HepG2 (cell line): Measurements from ENCODE around the gene ERBB4. TPM values are rescaled to one million over a fixed set of nuclear protein-coding genes. Genes with fewer than 3 reads are reported as not detected.

Source experiments
- ATAC-seq: fragments of 200-7000 bp; cut with Tn5 transposase; 3 replicates; pipeline ENCODE4 v1.9.1; 2020; ENCODE audit warnings: mild to moderate bottlenecking, moderate library complexity
- BruUV-seq: library from RNA; stranded (reverse); fragments of 400-500 nt; replicated peaks from 2 replicates; lab custom pipeline; 2021; lab: Mats Ljungman, UMichigan
- CTCF ChIA-PET: fragments of 300-600 bp; formaldehyde crosslinking; extraction: SDS; loops from one replicate; lab custom pipeline; 2021; ENCODE audit warnings: low total read pairs, inconsistent platforms, low intra/inter-chr PET ratio; lab: Yijun Ruan, JAX
- POLR2A ChIA-PET: fragments of 350-600 bp; sonication (Branson Sonifier 250); formaldehyde crosslinking; loops from one replicate; lab custom pipeline; 2020; ENCODE audit warnings: antibody characterized with exemption, inconsistent platforms; lab: Yijun Ruan, JAX
- DNase-seq: peaks from one replicate; pipeline ENCODE4 v3.0.0-alpha.2; 2015; ENCODE audit warnings: low spot score
- FAIRE-seq: peaks from 3 replicates; lab custom pipeline; 2011; peaks lifted over from hg19 to GRCh38; lab: Jason Lieb, UNC
- H2AFZ ChIP-seq: one replicate; pipeline ENCODE4 v1.6.1; 2011; ENCODE audit warnings: low read length, inconsistent platforms
- H3K27ac ChIP-seq: fragments of 300-600 bp; 3 replicates; pipeline ENCODE4 v1.8.0; 2011; ENCODE audit warnings: mixed run types, mild to moderate bottlenecking, mixed read lengths, low read length, inconsistent platforms; ENCODE audit not compliant: insufficient read depth; ENCODE audit errors: extremely low read length
- H3K27me3 ChIP-seq, 2 experiments: fragments of 200-600 bp in 1 of 2; 2 replicates in 1 of 2; 3 replicates in 1 of 2; pipeline versions ENCODE4 v1.6.0 to v1.8.0; 2011; ENCODE audit warnings: low read length in 2 of 2, mild to moderate bottlenecking in 2 of 2, moderate library complexity in 2 of 2, inconsistent platforms in 1 of 2; ENCODE audit not compliant: insufficient read depth in 2 of 2, control insufficient read depth in 1 of 2
- H3K36me3 ChIP-seq, 2 experiments: fragments of 200-600 bp in 1 of 2; replicated peaks in 1 of 2; 2 replicates in 1 of 2; 3 replicates in 1 of 2; pipeline versions ENCODE4 v1.5.1 to v1.8.0; 2011; ENCODE audit warnings: low read length in 2 of 2, inconsistent platforms in 1 of 2; ENCODE audit not compliant: insufficient read depth in 2 of 2, control insufficient read depth in 1 of 2
- H3K4me1 ChIP-seq: 2 replicates; pipeline ENCODE4 v1.5.1; 2012; ENCODE audit warnings: low read length, inconsistent platforms; ENCODE audit not compliant: insufficient read depth
- H3K4me2 ChIP-seq: 2 replicates; pipeline ENCODE4 v1.6.0; 2011; ENCODE audit warnings: low read depth, low read length, inconsistent platforms
- H3K4me3 ChIP-seq, 3 experiments: fragments of 200-600 bp in 1 of 3; sonication (generic), shearing (Covaris generic) in 1 of 3; replicated peaks in 1 of 3; 2 replicates each; pipeline ENCODE4 v1.5.1; 2011 to 2016; ENCODE audit warnings: low read length in 3 of 3, inconsistent platforms in 2 of 3, low read depth in 2 of 3, mild to moderate bottlenecking in 2 of 3, control low read depth in 1 of 3, mixed read lengths in 1 of 3; ENCODE audit not compliant: insufficient read depth in 1 of 3
- H3K79me2 ChIP-seq: one replicate; pipeline ENCODE4 v1.6.1; 2011; ENCODE audit warnings: low read length, inconsistent platforms; ENCODE audit not compliant: insufficient read depth
- H3K9ac ChIP-seq: 2 replicates; pipeline ENCODE4 v1.6.0; 2011; ENCODE audit warnings: mild to moderate bottlenecking, low read depth, low read length, inconsistent platforms; ENCODE audit not compliant: insufficient read depth
- H3K9me3 ChIP-seq: 2 replicates; pipeline ENCODE4 v1.5.1; 2012; ENCODE audit warnings: mild to moderate bottlenecking, low read length
- H4K20me1 ChIP-seq: 2 replicates; pipeline ENCODE4 v1.6.0; 2011; ENCODE audit warnings: inconsistent platforms, mild to moderate bottlenecking, low read length, moderate library complexity; ENCODE audit not compliant: insufficient read depth
- BHLHE40 ChIP-seq: IDR thresholded peaks from 2 replicates; pipeline ENCODE4 v1.6.1; 2011; ENCODE audit warnings: low read length, improper control_type of control experiment
- GABPA ChIP-seq, 2 experiments: IDR thresholded peaks; 2 replicates each; pipeline ENCODE4 v1.6.1; 2011 to 2016; ENCODE audit warnings: low read depth in 2 of 2, low read length in 1 of 2, missing biosample characterization in 1 of 2, missing genetic modification characterization in 1 of 2
- POGZ ChIP-seq: sonication (generic); formaldehyde crosslinking; IDR thresholded peaks from 2 replicates; pipeline ENCODE4 v1.4.0; 2020; ENCODE audit warnings: mild to moderate bottlenecking, missing genetic modification reagents
- POLR2G ChIP-seq: fragments of 200-400 bp; formaldehyde crosslinking; IDR thresholded peaks from 2 replicates; pipeline ENCODE4 v1.6.1; 2018; ENCODE audit warnings: mild to moderate bottlenecking, low read depth, low read length, moderate library complexity
- ZNF446 ChIP-seq: sonication (generic); formaldehyde crosslinking; IDR thresholded peaks from 2 replicates; pipeline ENCODE4 v1.5.0; 2020; ENCODE audit warnings: mild to moderate bottlenecking, missing genetic modification reagents
- ZNF562 ChIP-seq: sonication (generic); formaldehyde crosslinking; IDR thresholded peaks from 2 replicates; pipeline ENCODE4 v1.8.0; 2022; ENCODE audit warnings: missing genetic modification reagents, borderline replicate concordance
- ZNF773 ChIP-seq: sonication (generic); formaldehyde crosslinking; IDR thresholded peaks from 2 replicates; pipeline ENCODE4 v1.4.0; 2020; ENCODE audit warnings: missing genetic modification reagents, borderline replicate concordance
- ZNF788 ChIP-seq: sonication (generic); formaldehyde crosslinking; IDR thresholded peaks from 2 replicates; pipeline ENCODE4 v1.5.0; 2020; ENCODE audit warnings: mild to moderate bottlenecking, missing genetic modification reagents, borderline replicate concordance
- ZSCAN31 ChIP-seq: sonication (generic); formaldehyde crosslinking; IDR thresholded peaks from 2 replicates; pipeline ENCODE4 v1.5.0; 2020; ENCODE audit warnings: low read depth, mild to moderate bottlenecking, missing genetic modification reagents
- WGBS: methylation state at CpG from one replicate; pipeline ENCODE4 v1.1.6; 2017; ENCODE audit warnings: low lambda C conversion rate; 5-methylcytosine and 5-hydroxymethylcytosine counted together
- in situ Hi-C: cut with HindIII; loops from 2 replicates; pipeline ENCODE4 v1.10.0; 2017; ENCODE audit warnings: low pct_unique_long_range_greater_than_20kb; ENCODE audit not compliant: extremely low pct_ligation_motif_present
- intact Hi-C: fragments of 100-400 bp; cut with micrococcal nuclease; formaldehyde crosslinking; loops from one replicate; pipeline ENCODE4 v1.10.0; 2022; ENCODE audit not compliant: unreplicated experiment
- polyA plus RNA-seq, 8 experiments: library from polyadenylated mRNA; depleted of rRNA in 3 of 8; stranded (reverse) in 7 of 8; unstranded in 1 of 8; fragments of >200 nt; fragmentation: Illumina TruSeq in 4 of 8; extraction: Trizol in 4 of 8; gene quantifications; 2 replicates each; pipeline versions ENCODE4 v1.2.1 to v1.2.3, GENCODE V29; 2011 to 2016; ENCODE audit warnings: low read depth in 4 of 8, missing spikeins in 1 of 8, mixed read lengths in 1 of 8; ENCODE audit not compliant: insufficient read depth in 1 of 8
- total RNA-seq, 5 experiments: library from RNA; depleted of rRNA; stranded (reverse); fragments of >200 nt; fragmentation: Illumina TruSeq; extraction: Trizol; gene quantifications; 2 replicates each; pipeline ENCODE4 v1.2.3, GENCODE V29; 2016; ENCODE audit warnings: low read depth in 1 of 5
- TF ChIP-seq, protein P1 (sequence below): sonication (generic); formaldehyde crosslinking; IDR thresholded peaks from 2 replicates; pipeline ENCODE4 v1.4.0; 2020; ENCODE audit warnings: missing genetic modification reagents
- TF ChIP-seq, protein P2 (sequence below): sonication (generic); formaldehyde crosslinking; IDR thresholded peaks from 2 replicates; pipeline ENCODE4 v1.5.1; 2020; ENCODE audit warnings: missing genetic modification reagents, mild to moderate bottlenecking, borderline replicate concordance
- TF ChIP-seq, protein P3 (sequence below): sonication (generic); formaldehyde crosslinking; IDR thresholded peaks from 2 replicates; pipeline ENCODE4 v1.8.0; 2022; ENCODE audit warnings: missing genetic modification reagents, mild to moderate bottlenecking, borderline replicate concordance
- TF ChIP-seq, protein P4 (sequence below), 2 experiments: sonication (generic) in 1 of 2; formaldehyde crosslinking in 1 of 2; IDR thresholded peaks; 2 replicates each; pipeline versions ENCODE4 v1.5.1 to v1.6.1; 2011 to 2020; ENCODE audit warnings: borderline replicate concordance in 1 of 2, low read depth in 1 of 2, low read length in 1 of 2, mild to moderate bottlenecking in 1 of 2, missing genetic modification reagents in 1 of 2, moderate library complexity in 1 of 2

Gene ERBB4
- total and polyA plus RNA-seq, 2 of the 13 experiments (the other 11 are each of a cell fraction or from before 2014, with no cell fraction given): not detected

DNA sequence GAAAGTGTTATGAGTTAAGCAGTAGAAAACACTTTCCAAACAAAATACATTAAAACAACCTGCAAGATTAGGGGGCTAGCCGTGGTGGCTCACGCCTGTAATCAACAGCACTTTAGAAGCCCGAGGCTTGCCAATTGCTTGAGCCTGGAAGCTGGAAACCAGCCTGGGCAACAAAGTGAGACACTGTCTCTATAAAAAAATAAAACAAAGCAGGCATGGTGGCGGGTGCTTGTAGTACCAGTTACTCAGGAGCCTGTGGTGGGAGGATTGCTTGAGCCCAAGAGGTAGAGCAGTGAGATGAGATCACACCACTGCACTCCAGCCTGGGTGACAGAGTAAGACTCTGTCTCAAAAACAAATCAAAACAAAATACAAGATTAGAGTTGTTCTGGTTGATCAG, 208.3 kb downstream of the ERBB4 start:
- Histone ChIP-seq H3K9ac (no peak overlapping the region), H4K20me1 (no peaks in the 10 kb centered on the region), H3K4me1 (peaks cover 12% of the 10 kb centered on the region), H2AFZ (no peak overlapping the region), H3K79me2 (no peaks in the 10 kb centered on the region), H3K9me3 (no peaks in the 10 kb centered on the region), H3K27ac (no peak overlapping the region), H3K27me3 (no peaks in the 10 kb centered on the region), H3K4me3 (no peak overlapping the region), H3K4me2 (no peak overlapping the region), H3K36me3 (no peaks in the 10 kb centered on the region)
- CTCF ChIA-PET: no interaction called here
- ATAC-seq (no peak), DNase-seq (no peak), FAIRE-seq (no peak)
- intact Hi-C loops: loop anchor here (5.0 kb wide), 1 partner anchor 37 kb away; no protein-coding TSS in a partner anchor
- POLR2A ChIA-PET: no interaction called here
- WGBS: 70% methylated on average over 4 of the region's 4 CpGs
- BruUV-seq: no TSS peak
- in situ Hi-C loops: no loop called here
- TF ChIP-seq, protein P1, sequence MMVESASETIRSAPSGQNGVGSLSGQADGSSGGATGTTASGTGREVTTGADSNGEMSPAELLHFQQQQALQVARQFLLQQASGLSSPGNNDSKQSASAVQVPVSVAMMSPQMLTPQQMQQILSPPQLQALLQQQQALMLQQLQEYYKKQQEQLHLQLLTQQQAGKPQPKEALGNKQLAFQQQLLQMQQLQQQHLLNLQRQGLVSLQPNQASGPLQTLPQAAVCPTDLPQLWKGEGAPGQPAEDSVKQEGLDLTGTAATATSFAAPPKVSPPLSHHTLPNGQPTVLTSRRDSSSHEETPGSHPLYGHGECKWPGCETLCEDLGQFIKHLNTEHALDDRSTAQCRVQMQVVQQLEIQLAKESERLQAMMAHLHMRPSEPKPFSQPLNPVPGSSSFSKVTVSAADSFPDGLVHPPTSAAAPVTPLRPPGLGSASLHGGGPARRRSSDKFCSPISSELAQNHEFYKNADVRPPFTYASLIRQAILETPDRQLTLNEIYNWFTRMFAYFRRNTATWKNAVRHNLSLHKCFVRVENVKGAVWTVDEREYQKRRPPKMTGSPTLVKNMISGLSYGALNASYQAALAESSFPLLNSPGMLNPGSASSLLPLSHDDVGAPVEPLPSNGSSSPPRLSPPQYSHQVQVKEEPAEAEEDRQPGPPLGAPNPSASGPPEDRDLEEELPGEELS (CRISPR knock-in tag): no peak
- TF ChIP-seq, protein P2, sequence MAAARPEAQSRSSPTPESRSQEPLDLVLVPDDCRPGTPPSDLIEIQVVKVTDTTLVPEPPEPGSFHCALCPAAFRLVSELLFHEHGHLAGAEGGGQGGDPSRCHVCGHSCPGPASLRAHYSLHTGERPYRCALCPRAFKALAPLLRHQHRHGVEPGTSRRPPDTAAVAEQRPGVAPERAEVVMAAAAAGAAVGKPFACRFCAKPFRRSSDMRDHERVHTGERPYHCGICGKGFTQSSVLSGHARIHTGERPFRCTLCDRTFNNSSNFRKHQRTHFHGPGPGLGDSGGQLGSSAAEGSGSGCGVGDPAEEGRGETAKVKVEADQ (CRISPR knock-in tag): no peak
- TF ChIP-seq BHLHE40 (no peak), ZNF446 (CRISPR knock-in tag) (no peak), ZNF562 (no peak), ZNF773 (CRISPR knock-in tag) (no peak), POLR2G (no peak), ZNF788 (no peak), ZSCAN31 (CRISPR knock-in tag) (no peak), POGZ (no peak), GABPA (IDR thresholded peaks at IDR 0.05; ENCODE audit: low read depth, low read length) (no peak), GABPA (CRISPR knock-in tag; IDR thresholded peaks at IDR 0.05; ENCODE audit: low read depth) (no peak)
- TF ChIP-seq, protein P3, sequence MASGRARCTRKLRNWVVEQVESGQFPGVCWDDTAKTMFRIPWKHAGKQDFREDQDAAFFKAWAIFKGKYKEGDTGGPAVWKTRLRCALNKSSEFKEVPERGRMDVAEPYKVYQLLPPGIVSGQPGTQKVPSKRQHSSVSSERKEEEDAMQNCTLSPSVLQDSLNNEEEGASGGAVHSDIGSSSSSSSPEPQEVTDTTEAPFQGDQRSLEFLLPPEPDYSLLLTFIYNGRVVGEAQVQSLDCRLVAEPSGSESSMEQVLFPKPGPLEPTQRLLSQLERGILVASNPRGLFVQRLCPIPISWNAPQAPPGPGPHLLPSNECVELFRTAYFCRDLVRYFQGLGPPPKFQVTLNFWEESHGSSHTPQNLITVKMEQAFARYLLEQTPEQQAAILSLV (CRISPR knock-in tag): no peak
- TF ChIP-seq, protein P4, sequence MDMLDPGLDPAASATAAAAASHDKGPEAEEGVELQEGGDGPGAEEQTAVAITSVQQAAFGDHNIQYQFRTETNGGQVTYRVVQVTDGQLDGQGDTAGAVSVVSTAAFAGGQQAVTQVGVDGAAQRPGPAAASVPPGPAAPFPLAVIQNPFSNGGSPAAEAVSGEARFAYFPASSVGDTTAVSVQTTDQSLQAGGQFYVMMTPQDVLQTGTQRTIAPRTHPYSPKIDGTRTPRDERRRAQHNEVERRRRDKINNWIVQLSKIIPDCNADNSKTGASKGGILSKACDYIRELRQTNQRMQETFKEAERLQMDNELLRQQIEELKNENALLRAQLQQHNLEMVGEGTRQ (IDR thresholded peaks at IDR 0.05; ENCODE audit: low read depth, low read length): no peak
- TF ChIP-seq, protein P4 (CRISPR knock-in tag; IDR thresholded peaks at IDR 0.05; ENCODE audit: borderline replicate concordance): no peak
